ENCODE data around the gene P2RX5. TPM values are rescaled to one million over a fixed set of nuclear protein-coding genes. Genes with fewer than 3 reads are reported as not detected.
"Not testable (repeated sequence)": the region's sequence is repeated elsewhere in the genome, so short reads cannot be mapped to it uniquely, and the experiment has no call there.

The P2RX5 gene
- total RNA-seq, 4 donors from 2014 or later, result 0.38 to 1.1 (median 0.97) TPM; not detected in 1

GRCh38 chr17:3712811-3713463, 17.0 kb upstream of the P2RX5 start:
- Histone ChIP-seq H3K4me3 (no peak overlapping the region), H3K9me3 (no peaks in the 10 kb centered on the region), H3K27ac (no peak overlapping the region), H3K36me3 (peaks cover 10 to 65% (median 28%) of the 10 kb centered on the region in 3 donors), H3K4me1 (peaks cover 0 to 13% (median 3%) of the 10 kb centered on the region in 3 donors), H3K27me3 (no peaks in the 10 kb centered on the region)
- DNase-seq, result no peak
- 55 to 69% methylated on average over 10 to 13 of the region's 13 CpGs for WGBS, 2 donors
- intact Hi-C loops (cut with DNase I), result no loop called here
- no peak for TF ChIP-seq CTCF (IDR thresholded peaks at IDR 0.05)
- no peak for TF ChIP-seq POLR2A (IDR thresholded peaks at IDR 0.05)

GRCh38 chr17:3710951-3711383, 15.0 kb upstream of the P2RX5 start:
- Histone ChIP-seq H3K4me3 (no peak overlapping the region), H3K9me3 (no peaks in the 10 kb centered on the region), H3K27ac (peak overlapping the region in 1 of 4 donors; percentile 42), H3K27me3 (no peaks in the 10 kb centered on the region), H3K4me1 (peaks cover 0 to 13% (median 3%) of the 10 kb centered on the region in 3 donors), H3K36me3 (peaks cover 10 to 45% (median 14%) of the 10 kb centered on the region in 3 donors)
- TF ChIP-seq CTCF (IDR thresholded peaks at IDR 0.05), result no peak
- TF ChIP-seq POLR2A (IDR thresholded peaks at IDR 0.05), result no peak
- 38 to 55% methylated on average over 5 of the region's 5 CpGs for WGBS, 2 donors
- no peak for DNase-seq
- intact Hi-C loops (cut with DNase I), result no loop called here

GRCh38 chr17:3708366-3708765, 12.4 kb upstream of the P2RX5 start:
- 32 to 44% methylated on average over 3 of the region's 3 CpGs for WGBS, 2 donors
- H3K36me3 ChIP-seq, result peaks cover 0 to 19% (median 0%) of the 10 kb centered on the region in 3 donors
- no peak for TF ChIP-seq POLR2A (IDR thresholded peaks at IDR 0.05)
- intact Hi-C loops (cut with DNase I), result no loop called here
- no peak for DNase-seq
- H3K4me1 ChIP-seq, result peaks cover 0 to 13% (median 3%) of the 10 kb centered on the region in 3 donors
- H3K27ac ChIP-seq, result no peak overlapping the region
- H3K4me3 ChIP-seq, result no peak overlapping the region
- no peaks in the 10 kb centered on the region for H3K27me3 ChIP-seq
- no peaks in the 10 kb centered on the region for H3K9me3 ChIP-seq

GRCh38 chr17:3705718-3705984, 9.7 kb upstream of the P2RX5 start:
- H3K27ac ChIP-seq; H3K4me1 ChIP-seq; H3K36me3 ChIP-seq; intact Hi-C loops (cut with DNase I); H3K4me3 ChIP-seq; DNase-seq; H3K27me3 ChIP-seq; H3K9me3 ChIP-seq: not testable (repeated sequence)
- WGBS, 2 donors, result 90 to 100% methylated on average over 1 of the region's 1 CpG

- DNase-seq, result no peak
- no peaks in the 10 kb centered on the region for H3K4me1 ChIP-seq
- no peak overlapping the region for H3K4me3 ChIP-seq
- H3K36me3 ChIP-seq, result no peaks in the 10 kb centered on the region
- intact Hi-C loops (cut with DNase I), result no loop called here
- H3K27ac ChIP-seq, result no peak overlapping the region
- 76 to 81% methylated on average over 18 to 20 of the region's 20 CpGs for WGBS, 2 donors
- no peaks in the 10 kb centered on the region for H3K9me3 ChIP-seq
- H3K27me3 ChIP-seq, result no peaks in the 10 kb centered on the region
- TF ChIP-seq POLR2A (IDR thresholded peaks at IDR 0.05) (no peak), CTCF (IDR thresholded peaks at IDR 0.05) (no peak)
Measured at GRCh38 chr17:3704931-3705717, 9.2 kb upstream of the P2RX5 start.

- Histone ChIP-seq H3K27me3 (peaks cover 0 to 16% (median 0%) of the 10 kb centered on the region in 4 donors), H3K9me3 (peaks cover 0 to 10% (median 8%) of the 10 kb centered on the region in 3 donors)
- H3K4me1 ChIP-seq; H3K36me3 ChIP-seq; H3K27ac ChIP-seq; intact Hi-C loops (cut with DNase I); DNase-seq; H3K4me3 ChIP-seq: not testable (repeated sequence)
- 56 to 63% methylated on average over 3 to 4 of the region's 7 CpGs for WGBS, 2 donors
Measured at GRCh38 chr17:3702041-3702539, 6.1 kb upstream of the P2RX5 start.
